NCI-H146 treated with DMSO at 0.1 percent for 48 hours (cell line): Measurements from ENCODE around the gene CNTNAP2.
"Not testable (repeated sequence)": the region's sequence is repeated elsewhere in the genome, so short reads cannot be mapped to it uniquely, and the experiment has no call there.

ENCODE experiments used
- DNase-seq: peaks from one replicate; lab custom pipeline; 2025; ENCODE audit not compliant: unreplicated experiment; lab: John Stamatoyannopoulos, UW

Gene CNTNAP2

GRCh38 chr7:148304456-148304855 is 2187.9 kb downstream of the CNTNAP2 start:
- no peak for DNase-seq

GRCh38 chr7:148306759-148307158 is 2190.2 kb downstream of the CNTNAP2 start:
- no peak for DNase-seq

- no peak for DNase-seq
Measured at GRCh38 chr7:148318102-148318811, 2201.7 kb downstream of the CNTNAP2 start.

GRCh38 chr7:148318838-148319237 is 2202.2 kb downstream of the CNTNAP2 start:
- DNase-seq: peak; percentile 47

- DNase-seq: peak; percentile 48
Measured at GRCh38 chr7:148319316-148319808, 2202.8 kb downstream of the CNTNAP2 start.

GRCh38 chr7:148325208-148325607 is 2208.6 kb downstream of the CNTNAP2 start:
- DNase-seq: no peak

GRCh38 chr7:148327379-148327778 is 2210.8 kb downstream of the CNTNAP2 start:
- no peak for DNase-seq

GRCh38 chr7:148328906-148329305 is 2212.3 kb downstream of the CNTNAP2 start:
- no peak for DNase-seq

GRCh38 chr7:148330124-148330818 is 2213.7 kb downstream of the CNTNAP2 start:
- DNase-seq: no peak

- DNase-seq: no peak
Measured at GRCh38 chr7:148330822-148331221, 2214.2 kb downstream of the CNTNAP2 start.

GRCh38 chr7:148331456-148331855 is 2214.9 kb downstream of the CNTNAP2 start:
- DNase-seq: not testable (repeated sequence)

- DNase-seq: no peak
Measured at GRCh38 chr7:148332191-148333186, 2215.9 kb downstream of the CNTNAP2 start.

- no peak for DNase-seq
Measured at GRCh38 chr7:148334441-148334956, 2217.9 kb downstream of the CNTNAP2 start.

- DNase-seq: no peak
Measured at GRCh38 chr7:148334959-148335577, 2218.5 kb downstream of the CNTNAP2 start.

GRCh38 chr7:148335790-148336189 is 2219.2 kb downstream of the CNTNAP2 start:
- DNase-seq: no peak

GRCh38 chr7:148336411-148336810 is 2219.8 kb downstream of the CNTNAP2 start:
- DNase-seq: no peak

GRCh38 chr7:148337246-148337965 is 2220.8 kb downstream of the CNTNAP2 start:
- DNase-seq: no peak

GRCh38 chr7:148337995-148338747 is 2221.6 kb downstream of the CNTNAP2 start:
- DNase-seq: no peak
